Uterus (tissue), 2 donors: Measurements from ENCODE around the gene PREX1.

Source experiments
- CTCF ChIP-seq, 4 experiments: fragments of 200-600 bp in 2 of 4; fragments of 450-650 bp in 2 of 4; sonication (generic) in 2 of 4; IDR thresholded peaks; one replicate each; pipeline ENCODE4 v1.5.1; 2016 to 2019; ENCODE audit warnings: antibody characterized with exemption in 4 of 4, mild to moderate bottlenecking in 2 of 4, moderate library complexity in 1 of 4
- POLR2A ChIP-seq, 2 donors: fragments of 450-650 bp; IDR thresholded peaks; one replicate each; pipeline ENCODE4 v1.6.1; 2016; ENCODE audit warnings: antibody characterized with exemption in 2 of 2, mild to moderate bottlenecking in 1 of 2, moderate library complexity in 1 of 2

GRCh38 chr20:48721324-48722001, 106.3 kb downstream of the PREX1 start:
- no peak for TF ChIP-seq CTCF (IDR thresholded peaks at IDR 0.05)
- TF ChIP-seq POLR2A (IDR thresholded peaks at IDR 0.05): no peak
